GM23338 (cell line): Measurements from ENCODE around the gene TRAM2. TPM values are rescaled to one million over a fixed set of nuclear protein-coding genes. Genes with fewer than 3 reads are reported as not detected.

Source experiments
- ATAC-seq: fragments of 200-7000 bp; cut with Tn5 transposase; 3 replicates; pipeline ENCODE4 v1.9.1; 2020
- DNase-seq: peaks from one replicate; pipeline ENCODE4 v3.0.0-alpha.2; 2015; ENCODE audit warnings: low spot score
- H2AFZ ChIP-seq: fragments of 200-600 bp; sonication (generic); 2 replicates; pipeline ENCODE4 v1.8.0; 2016; ENCODE audit warnings: antibody characterized with exemption, mild to moderate bottlenecking, moderate library complexity
- H3F3A ChIP-seq: fragments of 200-600 bp; sonication (generic); replicated peaks from 2 replicates; pipeline ENCODE4 v1.8.0; 2017; ENCODE audit warnings: antibody characterized with exemption, mixed run types, low read depth
- H3K27ac ChIP-seq: fragments of 200-600 bp; sonication (generic); 2 replicates; pipeline ENCODE4 v1.6.1; 2016; ENCODE audit warnings: low read depth
- H3K27me3 ChIP-seq: fragments of 200-600 bp; sonication (generic); 2 replicates; pipeline ENCODE4 v1.8.0; 2016; ENCODE audit warnings: mild to moderate bottlenecking, mixed run types, moderate library complexity; ENCODE audit not compliant: insufficient read depth
- H3K36me3 ChIP-seq: fragments of 200-600 bp; sonication (generic); 2 replicates; pipeline ENCODE4 v1.8.0; 2016; ENCODE audit warnings: mild to moderate bottlenecking; ENCODE audit not compliant: insufficient read depth
- H3K4me1 ChIP-seq: fragments of 200-600 bp; sonication (generic); 2 replicates; pipeline ENCODE4 v1.8.0; 2016; ENCODE audit warnings: mild to moderate bottlenecking, moderate library complexity; ENCODE audit not compliant: insufficient read depth
- H3K4me2 ChIP-seq: fragments of 200-600 bp; sonication (generic); 2 replicates; pipeline ENCODE4 v1.7.1; 2017; ENCODE audit warnings: mixed run types
- H3K4me3 ChIP-seq: fragments of 200-600 bp; sonication (generic); 2 replicates; pipeline ENCODE4 v1.6.1; 2016; ENCODE audit warnings: mixed run types
- H3K79me2 ChIP-seq: fragments of 200-600 bp; sonication (generic); replicated peaks from 2 replicates; pipeline ENCODE4 v1.8.0; 2017; ENCODE audit warnings: mild to moderate bottlenecking; ENCODE audit not compliant: insufficient read depth
- H3K9me2 ChIP-seq: fragments of 200-600 bp; sonication (generic); 2 replicates; pipeline ENCODE4 v1.8.0; 2017; ENCODE audit not compliant: insufficient read depth
- H4K20me1 ChIP-seq: fragments of 200-600 bp; sonication (generic); replicated peaks from 2 replicates; pipeline ENCODE4 v1.8.0; 2017; ENCODE audit warnings: mild to moderate bottlenecking; ENCODE audit not compliant: insufficient read depth
- H3K27ac Mint-ChIP-seq: 2 replicates; pipeline ENCODE4 v1.8.0; 2020; ENCODE audit warnings: inconsistent platforms, mild to moderate bottlenecking, moderate library complexity, mixed read lengths
- H3K27me3 Mint-ChIP-seq: 3 replicates; pipeline ENCODE4 v1.8.0; 2022; ENCODE audit warnings: low read depth, mild to moderate bottlenecking, moderate library complexity, mixed read lengths, inconsistent platforms; ENCODE audit not compliant: insufficient read depth, poor library complexity
- H3K36me3 Mint-ChIP-seq: 3 replicates; pipeline ENCODE4 v1.8.0; 2021; ENCODE audit warnings: low read depth, mild to moderate bottlenecking, inconsistent platforms, moderate library complexity, mixed read lengths
- H3K4me1 Mint-ChIP-seq: 3 replicates; pipeline ENCODE4 v1.8.0; 2020; ENCODE audit warnings: mild to moderate bottlenecking, inconsistent platforms, mixed read lengths
- H3K4me3 Mint-ChIP-seq: 3 replicates; pipeline ENCODE4 v1.8.0; 2021; ENCODE audit warnings: moderate library complexity, mild to moderate bottlenecking, inconsistent platforms, mixed read lengths
- H3K9me3 Mint-ChIP-seq: 3 replicates; pipeline ENCODE4 v1.8.0; 2020; ENCODE audit warnings: moderate library complexity, mild to moderate bottlenecking, inconsistent platforms, mixed read lengths
- CREB1 ChIP-seq: fragments of 250-450 bp; sonication (Bioruptor Pico); IDR thresholded peaks from 2 replicates; pipeline ENCODE4 v1.5.0; 2020; ENCODE audit warnings: low read depth, mild to moderate bottlenecking, moderate library complexity
- EZH2 ChIP-seq: fragments of 200-600 bp; sonication (generic); IDR thresholded peaks from one replicate; pipeline ENCODE4 v1.8.0; 2017; ENCODE audit warnings: antibody characterized with exemption, mild to moderate bottlenecking, low read depth; ENCODE audit not compliant: unreplicated experiment
- EZH2phosphoT487 ChIP-seq: fragments of 200-600 bp; sonication (generic); IDR thresholded peaks from one replicate; pipeline ENCODE4 v1.8.1; 2018; ENCODE audit warnings: antibody characterized with exemption; ENCODE audit not compliant: unreplicated experiment
- JUNB ChIP-seq: IDR thresholded peaks from one replicate; pipeline ENCODE4 v1.6.1; 2016; ENCODE audit warnings: antibody characterized with exemption; ENCODE audit not compliant: unreplicated experiment
- NANOG ChIP-seq: IDR thresholded peaks from 2 replicates; pipeline ENCODE4 v1.6.1; 2016; ENCODE audit warnings: antibody characterized with exemption, borderline replicate concordance
- POLR2AphosphoS5 ChIP-seq: IDR thresholded peaks from 2 replicates; pipeline ENCODE4 v1.6.1; 2016; ENCODE audit warnings: antibody characterized with exemption, low read depth
- STAT1 ChIP-seq: IDR thresholded peaks from one replicate; pipeline ENCODE4 v1.6.1; 2016; ENCODE audit warnings: antibody characterized with exemption; ENCODE audit not compliant: unreplicated experiment
- ZNF114 ChIP-seq: fragments of 250-450 bp; sonication (Bioruptor Pico); IDR thresholded peaks from 2 replicates; pipeline ENCODE4 v1.5.0; 2020; ENCODE audit warnings: mild to moderate bottlenecking, moderate library complexity
- ZNF331 ChIP-seq: fragments of 250-450 bp; sonication (Bioruptor Pico); IDR thresholded peaks from 2 replicates; pipeline ENCODE4 v1.5.0; 2020; ENCODE audit warnings: low read depth, mild to moderate bottlenecking, moderate library complexity
- polyA plus RNA-seq: library from polyadenylated mRNA; unstranded; fragments of >200 nt; fragmentation: Nextera tagmentation; extraction: Ambion mirVana; gene quantifications from 2 replicates; pipeline ENCODE4 v1.2.1, GENCODE V29; 2016
- total RNA-seq: library from RNA; depleted of rRNA; stranded (reverse); fragments of >200 nt; shearing (Covaris generic); gene quantifications from 2 replicates; pipeline ENCODE4 v1.2.3, GENCODE V29; 2014
- TF ChIP-seq, protein P1 (sequence below): IDR thresholded peaks from 2 replicates; pipeline ENCODE4 v1.6.1; 2016; ENCODE audit warnings: antibody characterized with exemption
- TF ChIP-seq, protein P2 (sequence below): fragments of 250-450 bp; sonication (Bioruptor Pico); IDR thresholded peaks from 2 replicates; pipeline ENCODE4 v1.5.0; 2020; ENCODE audit warnings: mild to moderate bottlenecking, moderate library complexity
- TF ChIP-seq, protein P3 (sequence below): IDR thresholded peaks from one replicate; pipeline ENCODE4 v1.6.1; 2018; ENCODE audit warnings: antibody characterized with exemption; ENCODE audit not compliant: unreplicated experiment
- TF ChIP-seq, protein P4 (sequence below), 2 experiments: fragments of 200-600 bp in 1 of 2; sonication (generic) in 1 of 2; conservative IDR thresholded peaks; 2 replicates each; pipeline versions ENCODE4 v1.5.1 to v1.6.1; 2016 to 2017; ENCODE audit warnings: antibody characterized with exemption in 2 of 2, low read depth in 2 of 2, mild to moderate bottlenecking in 2 of 2, moderate library complexity in 1 of 2

Gene TRAM2
- total and polyA plus RNA-seq, 2 experiments from 2014 or later: 4.0 to 14.0 TPM

DNA sequence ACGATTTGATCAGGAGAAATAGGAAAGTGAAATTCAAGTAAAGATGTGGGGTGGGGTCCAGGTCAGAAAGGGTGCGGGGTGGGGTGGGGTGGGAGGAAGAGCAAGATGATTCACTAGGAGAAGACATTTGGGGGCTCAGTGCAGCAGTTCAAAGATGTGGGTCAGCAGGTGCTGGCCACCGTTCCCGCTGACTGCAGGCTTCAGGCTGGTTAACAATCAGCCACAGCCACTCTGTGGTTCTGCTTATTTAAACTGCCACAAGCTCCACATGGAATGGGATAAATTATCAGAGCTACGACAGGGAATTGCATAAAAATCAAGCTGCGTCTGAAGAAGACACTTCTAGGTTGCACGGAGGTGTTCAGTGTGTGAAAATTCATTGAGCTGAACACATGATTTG lies 49.4 kb downstream of the TRAM2 start:
- no peaks in the 10 kb centered on the region; the same call in none of the 2 replicates for H4K20me1 ChIP-seq
- DNase-seq (no peak), ATAC-seq (no peak)
- Mint-ChIP-seq H3K9me3 (no peaks in the 10 kb centered on the region; the same call in 2 of the 3 replicates), H3K27ac (no peak overlapping the region), H3K4me1 (peaks cover 24% of the 10 kb centered on the region), H3K36me3 (no peaks in the 10 kb centered on the region), H3K4me3 (no peak overlapping the region), H3K27me3 (peaks cover 4% of the 10 kb centered on the region)
- no peaks in the 10 kb centered on the region for H3K4me1 ChIP-seq
- no peak for TF ChIP-seq JUNB
- TF ChIP-seq ZNF331 (CRISPR knock-in tag): no peak
- TF ChIP-seq ZNF114 (CRISPR knock-in tag): no peak
- TF ChIP-seq POLR2AphosphoS5: no peak
- TF ChIP-seq, protein P1, sequence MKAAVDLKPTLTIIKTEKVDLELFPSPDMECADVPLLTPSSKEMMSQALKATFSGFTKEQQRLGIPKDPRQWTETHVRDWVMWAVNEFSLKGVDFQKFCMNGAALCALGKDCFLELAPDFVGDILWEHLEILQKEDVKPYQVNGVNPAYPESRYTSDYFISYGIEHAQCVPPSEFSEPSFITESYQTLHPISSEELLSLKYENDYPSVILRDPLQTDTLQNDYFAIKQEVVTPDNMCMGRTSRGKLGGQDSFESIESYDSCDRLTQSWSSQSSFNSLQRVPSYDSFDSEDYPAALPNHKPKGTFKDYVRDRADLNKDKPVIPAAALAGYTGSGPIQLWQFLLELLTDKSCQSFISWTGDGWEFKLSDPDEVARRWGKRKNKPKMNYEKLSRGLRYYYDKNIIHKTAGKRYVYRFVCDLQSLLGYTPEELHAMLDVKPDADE: no peak
- no peak for TF ChIP-seq CREB1 (CRISPR knock-in tag)
- no peak for TF ChIP-seq EZH2
- no peak for TF ChIP-seq STAT1
- TF ChIP-seq NANOG: no peak
- TF ChIP-seq, protein P2, sequence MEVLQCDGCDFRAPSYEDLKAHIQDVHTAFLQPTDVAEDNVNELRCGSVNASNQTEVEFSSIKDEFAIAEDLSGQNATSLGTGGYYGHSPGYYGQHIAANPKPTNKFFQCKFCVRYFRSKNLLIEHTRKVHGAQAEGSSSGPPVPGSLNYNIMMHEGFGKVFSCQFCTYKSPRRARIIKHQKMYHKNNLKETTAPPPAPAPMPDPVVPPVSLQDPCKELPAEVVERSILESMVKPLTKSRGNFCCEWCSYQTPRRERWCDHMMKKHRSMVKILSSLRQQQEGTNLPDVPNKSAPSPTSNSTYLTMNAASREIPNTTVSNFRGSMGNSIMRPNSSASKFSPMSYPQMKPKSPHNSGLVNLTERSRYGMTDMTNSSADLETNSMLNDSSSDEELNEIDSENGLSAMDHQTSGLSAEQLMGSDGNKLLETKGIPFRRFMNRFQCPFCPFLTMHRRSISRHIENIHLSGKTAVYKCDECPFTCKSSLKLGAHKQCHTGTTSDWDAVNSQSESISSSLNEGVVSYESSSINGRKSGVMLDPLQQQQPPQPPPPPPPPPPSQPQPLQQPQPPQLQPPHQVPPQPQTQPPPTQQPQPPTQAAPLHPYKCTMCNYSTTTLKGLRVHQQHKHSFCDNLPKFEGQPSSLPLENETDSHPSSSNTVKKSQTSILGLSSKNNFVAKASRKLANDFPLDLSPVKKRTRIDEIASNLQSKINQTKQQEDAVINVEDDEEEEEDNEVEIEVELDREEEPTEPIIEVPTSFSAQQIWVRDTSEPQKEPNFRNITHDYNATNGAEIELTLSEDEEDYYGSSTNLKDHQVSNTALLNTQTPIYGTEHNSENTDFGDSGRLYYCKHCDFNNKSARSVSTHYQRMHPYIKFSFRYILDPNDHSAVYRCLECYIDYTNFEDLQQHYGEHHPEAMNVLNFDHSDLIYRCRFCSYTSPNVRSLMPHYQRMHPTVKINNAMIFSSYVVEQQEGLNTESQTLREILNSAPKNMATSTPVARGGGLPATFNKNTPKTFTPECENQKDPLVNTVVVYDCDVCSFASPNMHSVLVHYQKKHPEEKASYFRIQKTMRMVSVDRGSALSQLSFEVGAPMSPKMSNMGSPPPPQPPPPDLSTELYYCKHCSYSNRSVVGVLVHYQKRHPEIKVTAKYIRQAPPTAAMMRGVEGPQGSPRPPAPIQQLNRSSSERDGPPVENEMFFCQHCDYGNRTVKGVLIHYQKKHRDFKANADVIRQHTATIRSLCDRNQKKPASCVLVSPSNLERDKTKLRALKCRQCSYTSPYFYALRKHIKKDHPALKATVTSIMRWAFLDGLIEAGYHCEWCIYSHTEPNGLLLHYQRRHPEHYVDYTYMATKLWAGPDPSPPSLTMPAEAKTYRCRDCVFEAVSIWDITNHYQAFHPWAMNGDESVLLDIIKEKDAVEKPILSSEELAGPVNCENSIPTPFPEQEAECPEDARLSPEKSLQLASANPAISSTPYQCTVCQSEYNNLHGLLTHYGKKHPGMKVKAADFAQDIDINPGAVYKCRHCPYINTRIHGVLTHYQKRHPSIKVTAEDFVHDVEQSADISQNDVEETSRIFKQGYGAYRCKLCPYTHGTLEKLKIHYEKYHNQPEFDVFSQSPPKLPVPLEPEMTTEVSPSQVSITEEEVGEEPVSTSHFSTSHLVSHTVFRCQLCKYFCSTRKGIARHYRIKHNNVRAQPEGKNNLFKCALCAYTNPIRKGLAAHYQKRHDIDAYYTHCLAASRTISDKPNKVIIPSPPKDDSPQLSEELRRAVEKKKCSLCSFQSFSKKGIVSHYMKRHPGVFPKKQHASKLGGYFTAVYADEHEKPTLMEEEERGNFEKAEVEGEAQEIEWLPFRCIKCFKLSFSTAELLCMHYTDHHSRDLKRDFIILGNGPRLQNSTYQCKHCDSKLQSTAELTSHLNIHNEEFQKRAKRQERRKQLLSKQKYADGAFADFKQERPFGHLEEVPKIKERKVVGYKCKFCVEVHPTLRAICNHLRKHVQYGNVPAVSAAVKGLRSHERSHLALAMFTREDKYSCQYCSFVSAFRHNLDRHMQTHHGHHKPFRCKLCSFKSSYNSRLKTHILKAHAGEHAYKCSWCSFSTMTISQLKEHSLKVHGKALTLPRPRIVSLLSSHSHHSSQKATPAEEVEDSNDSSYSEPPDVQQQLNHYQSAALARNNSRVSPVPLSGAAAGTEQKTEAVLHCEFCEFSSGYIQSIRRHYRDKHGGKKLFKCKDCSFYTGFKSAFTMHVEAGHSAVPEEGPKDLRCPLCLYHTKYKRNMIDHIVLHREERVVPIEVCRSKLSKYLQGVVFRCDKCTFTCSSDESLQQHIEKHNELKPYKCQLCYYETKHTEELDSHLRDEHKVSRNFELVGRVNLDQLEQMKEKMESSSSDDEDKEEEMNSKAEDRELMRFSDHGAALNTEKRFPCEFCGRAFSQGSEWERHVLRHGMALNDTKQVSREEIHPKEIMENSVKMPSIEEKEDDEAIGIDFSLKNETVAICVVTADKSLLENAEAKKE: no peak
- TF ChIP-seq EZH2phosphoT487: no peak
- TF ChIP-seq, protein P3, sequence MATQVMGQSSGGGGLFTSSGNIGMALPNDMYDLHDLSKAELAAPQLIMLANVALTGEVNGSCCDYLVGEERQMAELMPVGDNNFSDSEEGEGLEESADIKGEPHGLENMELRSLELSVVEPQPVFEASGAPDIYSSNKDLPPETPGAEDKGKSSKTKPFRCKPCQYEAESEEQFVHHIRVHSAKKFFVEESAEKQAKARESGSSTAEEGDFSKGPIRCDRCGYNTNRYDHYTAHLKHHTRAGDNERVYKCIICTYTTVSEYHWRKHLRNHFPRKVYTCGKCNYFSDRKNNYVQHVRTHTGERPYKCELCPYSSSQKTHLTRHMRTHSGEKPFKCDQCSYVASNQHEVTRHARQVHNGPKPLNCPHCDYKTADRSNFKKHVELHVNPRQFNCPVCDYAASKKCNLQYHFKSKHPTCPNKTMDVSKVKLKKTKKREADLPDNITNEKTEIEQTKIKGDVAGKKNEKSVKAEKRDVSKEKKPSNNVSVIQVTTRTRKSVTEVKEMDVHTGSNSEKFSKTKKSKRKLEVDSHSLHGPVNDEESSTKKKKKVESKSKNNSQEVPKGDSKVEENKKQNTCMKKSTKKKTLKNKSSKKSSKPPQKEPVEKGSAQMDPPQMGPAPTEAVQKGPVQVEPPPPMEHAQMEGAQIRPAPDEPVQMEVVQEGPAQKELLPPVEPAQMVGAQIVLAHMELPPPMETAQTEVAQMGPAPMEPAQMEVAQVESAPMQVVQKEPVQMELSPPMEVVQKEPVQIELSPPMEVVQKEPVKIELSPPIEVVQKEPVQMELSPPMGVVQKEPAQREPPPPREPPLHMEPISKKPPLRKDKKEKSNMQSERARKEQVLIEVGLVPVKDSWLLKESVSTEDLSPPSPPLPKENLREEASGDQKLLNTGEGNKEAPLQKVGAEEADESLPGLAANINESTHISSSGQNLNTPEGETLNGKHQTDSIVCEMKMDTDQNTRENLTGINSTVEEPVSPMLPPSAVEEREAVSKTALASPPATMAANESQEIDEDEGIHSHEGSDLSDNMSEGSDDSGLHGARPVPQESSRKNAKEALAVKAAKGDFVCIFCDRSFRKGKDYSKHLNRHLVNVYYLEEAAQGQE: no peak
- TF ChIP-seq, protein P4, sequence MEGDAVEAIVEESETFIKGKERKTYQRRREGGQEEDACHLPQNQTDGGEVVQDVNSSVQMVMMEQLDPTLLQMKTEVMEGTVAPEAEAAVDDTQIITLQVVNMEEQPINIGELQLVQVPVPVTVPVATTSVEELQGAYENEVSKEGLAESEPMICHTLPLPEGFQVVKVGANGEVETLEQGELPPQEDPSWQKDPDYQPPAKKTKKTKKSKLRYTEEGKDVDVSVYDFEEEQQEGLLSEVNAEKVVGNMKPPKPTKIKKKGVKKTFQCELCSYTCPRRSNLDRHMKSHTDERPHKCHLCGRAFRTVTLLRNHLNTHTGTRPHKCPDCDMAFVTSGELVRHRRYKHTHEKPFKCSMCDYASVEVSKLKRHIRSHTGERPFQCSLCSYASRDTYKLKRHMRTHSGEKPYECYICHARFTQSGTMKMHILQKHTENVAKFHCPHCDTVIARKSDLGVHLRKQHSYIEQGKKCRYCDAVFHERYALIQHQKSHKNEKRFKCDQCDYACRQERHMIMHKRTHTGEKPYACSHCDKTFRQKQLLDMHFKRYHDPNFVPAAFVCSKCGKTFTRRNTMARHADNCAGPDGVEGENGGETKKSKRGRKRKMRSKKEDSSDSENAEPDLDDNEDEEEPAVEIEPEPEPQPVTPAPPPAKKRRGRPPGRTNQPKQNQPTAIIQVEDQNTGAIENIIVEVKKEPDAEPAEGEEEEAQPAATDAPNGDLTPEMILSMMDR (conservative IDR thresholded peaks at IDR 0.05; ENCODE audit: low read depth in 2 of 2): no peak
- H3K36me3 ChIP-seq: no peaks in the 10 kb centered on the region
- H3K27ac ChIP-seq: no peak overlapping the region
- H2AFZ ChIP-seq: no peak overlapping the region
- no peaks in the 10 kb centered on the region for H3K27me3 ChIP-seq
- H3K79me2 ChIP-seq: no peaks in the 10 kb centered on the region
- H3K4me2 ChIP-seq: no peak overlapping the region
- H3K4me3 ChIP-seq: no peak overlapping the region
- H3F3A ChIP-seq: no peaks in the 10 kb centered on the region
- H3K9me2 ChIP-seq: no peaks in the 10 kb centered on the region
